OCI-LY3 (cell line): ENCODE data around the gene TBX1.

Source experiments
- H2AFZ ChIP-seq: fragments of 200-600, 300-600 bp; shearing (Covaris generic); 2 replicates; pipeline ENCODE4 v1.6.0; 2014; ENCODE audit warnings: antibody characterized with exemption, low read depth, low read length
- H3K27ac ChIP-seq: fragments of 200-600, 300-600 bp; sonication (generic); 2 replicates; pipeline ENCODE4 v1.5.1; 2014; ENCODE audit warnings: mild to moderate bottlenecking, low read length, moderate library complexity, mixed read lengths
- H3K27me3 ChIP-seq: fragments of 200-600, 300-600 bp; sonication (generic); 2 replicates; pipeline ENCODE4 v1.6.1; 2014; ENCODE audit warnings: low read depth, low read length, mixed read lengths
- H3K36me3 ChIP-seq: fragments of 200-600, 300-600 bp; sonication (generic); replicated peaks from 2 replicates; pipeline ENCODE3; 2014; ENCODE audit warnings: low read depth, low read length, mixed read lengths
- H3K4me1 ChIP-seq: fragments of 300-600, 200-600 bp; sonication (generic); 2 replicates; pipeline ENCODE4 v1.6.1; 2014; ENCODE audit warnings: low read length, mixed read lengths
- H3K4me2 ChIP-seq: fragments of 200-600, 300-600 bp; sonication (generic); 2 replicates; pipeline ENCODE4 v1.6.1; 2014; ENCODE audit warnings: low read length, mixed read lengths
- H3K4me3 ChIP-seq: fragments of 300-600, 200-600 bp; sonication (generic); 2 replicates; pipeline ENCODE4 v1.5.1; 2014; ENCODE audit warnings: antibody characterized with exemption, mild to moderate bottlenecking, low read length, moderate library complexity
- H3K79me2 ChIP-seq: fragments of 300-600, 200-600 bp; shearing (Covaris generic); 2 replicates; pipeline ENCODE4 v1.6.1; 2014; ENCODE audit warnings: mild to moderate bottlenecking, low read length, mixed read lengths
- H3K9ac ChIP-seq: fragments of 300-600, 200-600 bp; shearing (Covaris generic); 2 replicates; pipeline ENCODE4 v1.6.0; 2014; ENCODE audit warnings: mild to moderate bottlenecking, low read length, moderate library complexity
- H3K9me3 ChIP-seq: fragments of 200-600, 300-600 bp; shearing (Covaris generic); 2 replicates; pipeline ENCODE4 v1.6.1; 2014; ENCODE audit warnings: low read length, mixed read lengths; ENCODE audit not compliant: insufficient read depth
- H4K20me1 ChIP-seq: fragments of 200-600, 300-600 bp; sonication (generic); 2 replicates; pipeline ENCODE4 v1.6.1; 2016; ENCODE audit warnings: low read length, mixed read lengths; ENCODE audit not compliant: insufficient read depth
- CTCF ChIP-seq: fragments of 200-600, 300-600 bp; sonication (generic); IDR thresholded peaks from 2 replicates; pipeline ENCODE4 v1.5.1; 2014; ENCODE audit warnings: antibody characterized with exemption, low read length, low read depth
- EZH2phosphoT487 ChIP-seq: fragments of 200-600 bp; shearing (Covaris generic); IDR thresholded peaks from 2 replicates; pipeline ENCODE4 v1.6.1; 2018; ENCODE audit warnings: antibody characterized with exemption, mixed run types, low read depth

The TBX1 gene

GRCh38 chr22:19772673-19773469 is 12.3 kb downstream of the TBX1 start:
- Histone ChIP-seq H3K9ac (no peak overlapping the region), H3K4me1 (no peaks in the 10 kb centered on the region), H3K79me2 (no peaks in the 10 kb centered on the region), H3K9me3 (no peaks in the 10 kb centered on the region), H3K4me3 (no peak overlapping the region), H2AFZ (no peak overlapping the region), H3K4me2 (no peak overlapping the region), H4K20me1 (no peaks in the 10 kb centered on the region), H3K36me3 (no peaks in the 10 kb centered on the region), H3K27ac (no peak overlapping the region), H3K27me3 (peaks cover 11% of the 10 kb centered on the region; the same call in 1 of the 2 replicates)
- no peak for TF ChIP-seq CTCF

- Histone ChIP-seq H3K4me3 (no peak overlapping the region), H3K4me2 (no peak overlapping the region), H3K27me3 (peaks cover 11% of the 10 kb centered on the region; the same call in 1 of the 2 replicates), H2AFZ (no peak overlapping the region), H3K36me3 (no peaks in the 10 kb centered on the region), H3K9me3 (no peaks in the 10 kb centered on the region), H3K4me1 (no peaks in the 10 kb centered on the region), H3K27ac (no peak overlapping the region), H3K79me2 (no peaks in the 10 kb centered on the region), H3K9ac (no peak overlapping the region), H4K20me1 (no peaks in the 10 kb centered on the region)
- TF ChIP-seq EZH2phosphoT487: no peak
- no peak for TF ChIP-seq CTCF
These were observed 13.0 kb downstream of the TBX1 start for GRCh38 chr22:19773470-19774040.

GRCh38 chr22:19774628-19775027 is 14.1 kb downstream of the TBX1 start:
- H3K4me3 ChIP-seq: no peak overlapping the region
- peaks cover 11% of the 10 kb centered on the region; the same call in 1 of the 2 replicates for H3K27me3 ChIP-seq
- H3K4me1 ChIP-seq: no peaks in the 10 kb centered on the region
- H3K4me2 ChIP-seq: no peak overlapping the region
- H3K36me3 ChIP-seq: no peaks in the 10 kb centered on the region
- no peak overlapping the region for H3K9ac ChIP-seq
- no peak overlapping the region for H2AFZ ChIP-seq
- no peaks in the 10 kb centered on the region for H4K20me1 ChIP-seq
- H3K9me3 ChIP-seq: no peaks in the 10 kb centered on the region
- H3K79me2 ChIP-seq: no peaks in the 10 kb centered on the region
- H3K27ac ChIP-seq: no peak overlapping the region
- no peak for TF ChIP-seq CTCF
- TF ChIP-seq EZH2phosphoT487: no peak

GRCh38 chr22:19775496-19776325 is 15.1 kb downstream of the TBX1 start:
- no peaks in the 10 kb centered on the region for H3K79me2 ChIP-seq
- H3K9ac ChIP-seq: no peak overlapping the region
- H3K27ac ChIP-seq: no peak overlapping the region
- H3K4me2 ChIP-seq: no peak overlapping the region
- H3K9me3 ChIP-seq: no peaks in the 10 kb centered on the region
- no peaks in the 10 kb centered on the region for H4K20me1 ChIP-seq
- H3K4me1 ChIP-seq: 0 out of 2 replicates have a peak, but pooled peaks cover 4% of the 10 kb centered on the region
- TF ChIP-seq EZH2phosphoT487 (no peak), CTCF (no peak)
- H3K4me3 ChIP-seq: no peak overlapping the region
- no peak overlapping the region for H2AFZ ChIP-seq
- H3K36me3 ChIP-seq: no peaks in the 10 kb centered on the region
- peaks cover 11% of the 10 kb centered on the region; the same call in 1 of the 2 replicates for H3K27me3 ChIP-seq
